DND-41 (cell line): ENCODE results near the gene RPL6.
A peak's percentile ranks its signal among the peaks of the same experiment; 100 is the strongest.
"Not testable (repeated sequence)": the region's sequence is repeated elsewhere in the genome, so short reads cannot be mapped to it uniquely, and the experiment has no call there.

Source experiments
- ATAC-seq: fragments of 200-7000 bp; cut with Tn5 transposase; 3 replicates; pipeline ENCODE4 v1.9.1; 2021; ENCODE audit warnings: low read depth; ENCODE audit not compliant: insufficient read depth
- DNase-seq: peaks from one replicate; pipeline ENCODE4 v3.0.0-alpha.2; 2020
- H2AFZ ChIP-seq: 2 replicates; pipeline ENCODE4 v1.6.0; 2012; ENCODE audit warnings: low read depth, low read length
- H3K27ac ChIP-seq: 2 replicates; pipeline ENCODE4 v1.5.1; 2012; ENCODE audit warnings: low read length, inconsistent platforms
- H3K27me3 ChIP-seq: fragments of 200-600 bp; sonication (generic); 2 replicates; pipeline ENCODE4 v1.6.0; 2012; ENCODE audit warnings: low read length, mild to moderate bottlenecking, inconsistent platforms; ENCODE audit not compliant: insufficient read depth, poor library complexity
- H3K36me3 ChIP-seq: 2 replicates; pipeline ENCODE4 v1.5.1; 2012; ENCODE audit warnings: low read length, inconsistent platforms; ENCODE audit not compliant: insufficient read depth
- H3K4me1 ChIP-seq: 2 replicates; pipeline ENCODE4 v1.5.1; 2012; ENCODE audit warnings: mild to moderate bottlenecking, low read length; ENCODE audit not compliant: insufficient read depth
- H3K4me2 ChIP-seq: 2 replicates; pipeline ENCODE4 v1.6.0; 2012; ENCODE audit warnings: mild to moderate bottlenecking, moderate library complexity, low read length, inconsistent platforms; ENCODE audit not compliant: insufficient read depth
- H3K4me3 ChIP-seq, 2 experiments: fragments of 200-600 bp in 1 of 2; shearing (Covaris generic) in 1 of 2; 2 replicates each; pipeline ENCODE4 v1.5.1; 2012 to 2016; ENCODE audit warnings: inconsistent platforms in 2 of 2, low read length in 2 of 2, mild to moderate bottlenecking in 2 of 2, low read depth in 1 of 2, moderate library complexity in 1 of 2
- H3K79me2 ChIP-seq: 2 replicates; pipeline ENCODE4 v1.6.0; 2012; ENCODE audit warnings: low read length, inconsistent platforms; ENCODE audit not compliant: insufficient read depth
- H3K9ac ChIP-seq: 2 replicates; pipeline ENCODE4 v1.6.0; 2012; ENCODE audit warnings: low read depth, mild to moderate bottlenecking, inconsistent platforms, low read length, moderate library complexity
- H3K9me3 ChIP-seq: 2 replicates; pipeline ENCODE4 v1.5.1; 2012; ENCODE audit warnings: low read length, moderate library complexity, mild to moderate bottlenecking, inconsistent platforms; ENCODE audit not compliant: insufficient read depth, severe bottlenecking
- H4K20me1 ChIP-seq: 2 replicates; pipeline ENCODE4 v1.6.0; 2012; ENCODE audit warnings: low read length; ENCODE audit not compliant: insufficient read depth
- EZH2 ChIP-seq: IDR thresholded peaks from 3 replicates; pipeline ENCODE4 v1.6.1; 2012; ENCODE audit warnings: borderline replicate concordance, low read depth, mild to moderate bottlenecking, moderate library complexity, low read length, inconsistent platforms; ENCODE audit not compliant: severe bottlenecking
- TF ChIP-seq, protein P1 (sequence below): IDR thresholded peaks from 2 replicates; pipeline ENCODE4 v1.5.1; 2012; ENCODE audit warnings: borderline replicate concordance, low read length, moderate library complexity, mild to moderate bottlenecking; ENCODE audit not compliant: poor library complexity, severe bottlenecking; ENCODE audit errors: extremely low read depth

RPL6 gene

DNA sequence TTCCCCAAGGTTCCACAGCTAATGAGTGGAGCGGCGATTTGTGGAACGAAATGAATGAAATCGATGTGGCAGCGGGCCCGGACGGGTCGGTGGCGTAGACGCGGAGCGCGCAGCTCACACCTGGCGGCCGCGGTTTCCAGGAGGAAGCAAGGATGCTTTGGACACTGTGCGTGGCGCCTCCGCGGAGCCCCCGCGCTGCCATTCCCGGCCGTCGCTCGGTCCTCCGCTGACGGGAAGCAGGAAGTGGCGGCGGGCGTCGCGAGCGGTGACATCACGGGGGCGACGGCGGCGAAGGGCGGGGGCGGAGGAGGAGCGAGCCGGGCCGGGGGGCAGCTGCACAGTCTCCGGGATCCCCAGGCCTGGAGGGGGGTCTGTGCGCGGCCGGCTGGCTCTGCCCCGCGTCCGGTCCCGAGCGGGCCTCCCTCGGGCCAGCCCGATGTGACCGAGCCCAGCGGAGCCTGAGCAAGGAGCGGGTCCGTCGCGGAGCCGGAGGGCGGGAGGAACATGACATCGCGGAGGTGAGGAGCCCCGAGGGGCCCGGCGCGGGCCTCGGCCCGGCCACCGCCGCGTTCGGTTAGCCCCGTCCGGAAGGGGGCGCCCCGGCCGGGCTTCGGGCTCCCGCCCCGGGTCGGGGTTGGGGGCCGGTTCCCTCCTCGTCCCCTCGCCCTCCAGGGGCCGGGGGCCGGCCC, 9.3 kb upstream of the RPL6 start, which contains the start of gene PTPN11:
Gene PTPN11 (plus strand): TSS at position 340 of the 689 bp plus-strand sequence. CDS start 165 bp downstream, at position 505.
- H3K4me3 ChIP-seq: peak within 1 kb of the TSS; percentile 97
- peak within 1 kb of the TSS; percentile 98 for H2AFZ ChIP-seq
- ATAC-seq: peak; percentile 88
- H3K4me1 ChIP-seq: peaks cover 39% of the 10 kb centered on the region
- no peaks in the 10 kb centered on the region for H3K9me3 ChIP-seq
- peak within 1 kb of the TSS; percentile 68 for H3K9ac ChIP-seq
- peak; percentile 88 for DNase-seq
- peaks cover 61% of the 10 kb centered on the region for H3K79me2 ChIP-seq
- H3K27ac ChIP-seq: peak within 1 kb of the TSS; percentile 89
- H3K4me2 ChIP-seq: peak within 1 kb of the TSS; percentile 84
- H3K36me3 ChIP-seq: peaks cover 10% of the 10 kb centered on the region
- no peak for TF ChIP-seq EZH2
- TF ChIP-seq, protein P1, sequence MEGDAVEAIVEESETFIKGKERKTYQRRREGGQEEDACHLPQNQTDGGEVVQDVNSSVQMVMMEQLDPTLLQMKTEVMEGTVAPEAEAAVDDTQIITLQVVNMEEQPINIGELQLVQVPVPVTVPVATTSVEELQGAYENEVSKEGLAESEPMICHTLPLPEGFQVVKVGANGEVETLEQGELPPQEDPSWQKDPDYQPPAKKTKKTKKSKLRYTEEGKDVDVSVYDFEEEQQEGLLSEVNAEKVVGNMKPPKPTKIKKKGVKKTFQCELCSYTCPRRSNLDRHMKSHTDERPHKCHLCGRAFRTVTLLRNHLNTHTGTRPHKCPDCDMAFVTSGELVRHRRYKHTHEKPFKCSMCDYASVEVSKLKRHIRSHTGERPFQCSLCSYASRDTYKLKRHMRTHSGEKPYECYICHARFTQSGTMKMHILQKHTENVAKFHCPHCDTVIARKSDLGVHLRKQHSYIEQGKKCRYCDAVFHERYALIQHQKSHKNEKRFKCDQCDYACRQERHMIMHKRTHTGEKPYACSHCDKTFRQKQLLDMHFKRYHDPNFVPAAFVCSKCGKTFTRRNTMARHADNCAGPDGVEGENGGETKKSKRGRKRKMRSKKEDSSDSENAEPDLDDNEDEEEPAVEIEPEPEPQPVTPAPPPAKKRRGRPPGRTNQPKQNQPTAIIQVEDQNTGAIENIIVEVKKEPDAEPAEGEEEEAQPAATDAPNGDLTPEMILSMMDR: peak; percentile 51
- H4K20me1 ChIP-seq: peaks cover 32% of the 10 kb centered on the region; the same call in 1 of the 2 replicates
- H3K27me3 ChIP-seq: no peaks in the 10 kb centered on the region

DNA sequence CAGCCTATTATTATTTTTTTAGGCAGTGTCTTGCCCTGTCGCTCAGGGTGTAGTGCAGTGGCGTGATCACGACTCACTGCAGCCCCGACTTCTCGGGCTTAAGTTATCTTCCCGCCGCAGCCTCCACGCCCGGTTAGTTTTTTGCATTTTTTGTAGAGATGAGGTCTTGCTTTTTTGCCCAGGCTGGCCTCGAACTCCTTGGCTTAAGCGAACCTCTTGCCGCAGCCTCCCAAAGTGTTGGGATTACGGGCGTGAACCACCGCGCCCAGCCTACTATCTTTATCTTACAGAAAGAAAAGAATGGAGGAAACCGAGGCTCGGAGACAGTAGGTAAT, 8.8 kb upstream of the RPL6 start:
- H3K4me1 ChIP-seq: peaks cover 39% of the 10 kb centered on the region
- H2AFZ ChIP-seq: peak overlapping the region; percentile 98
- no peaks in the 10 kb centered on the region for H3K27me3 ChIP-seq
- H3K9me3 ChIP-seq: no peaks in the 10 kb centered on the region
- H3K9ac ChIP-seq: peak overlapping the region; percentile 68
- TF ChIP-seq, protein P1: no peak
- H3K4me3 ChIP-seq: peak overlapping the region; percentile 97
- peak overlapping the region; percentile 89 for H3K27ac ChIP-seq
- peaks cover 30% of the 10 kb centered on the region; the same call in 1 of the 2 replicates for H4K20me1 ChIP-seq
- peaks cover 56% of the 10 kb centered on the region for H3K79me2 ChIP-seq
- peak; percentile 24 for DNase-seq
- no peak for ATAC-seq
- H3K4me2 ChIP-seq: peak overlapping the region; percentile 84
- H3K36me3 ChIP-seq: peaks cover 10% of the 10 kb centered on the region

DNA sequence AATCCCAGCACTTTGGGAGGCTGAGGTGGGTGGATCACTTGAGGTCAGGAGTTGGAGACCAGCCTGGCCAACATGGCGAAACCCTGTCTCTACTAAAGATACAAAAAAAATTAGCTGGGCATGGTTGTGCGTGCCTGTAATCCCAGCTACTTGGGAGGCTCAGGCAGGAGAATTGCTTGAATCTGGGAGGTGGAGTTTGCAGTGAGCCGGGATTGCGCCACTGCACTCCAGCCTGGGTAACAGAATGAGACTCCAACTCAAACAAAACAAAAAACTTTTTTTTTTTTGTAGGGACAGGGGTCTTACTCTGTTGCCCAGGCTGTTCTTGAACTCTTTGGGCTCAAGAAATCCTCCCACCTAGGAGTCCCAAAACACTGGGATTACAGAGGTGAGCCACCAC, 6.1 kb upstream of the RPL6 start:
- not testable (repeated sequence) for H3K9ac ChIP-seq, H3K9me3 ChIP-seq, H3K27ac ChIP-seq, H3K36me3 ChIP-seq, H3K4me2 ChIP-seq, H2AFZ ChIP-seq, H3K4me3 ChIP-seq, H4K20me1 ChIP-seq, ATAC-seq, H3K27me3 ChIP-seq, DNase-seq
- Histone ChIP-seq H3K79me2 (peaks cover 28% of the 10 kb centered on the region), H3K4me1 (peaks cover 30% of the 10 kb centered on the region)

DNA sequence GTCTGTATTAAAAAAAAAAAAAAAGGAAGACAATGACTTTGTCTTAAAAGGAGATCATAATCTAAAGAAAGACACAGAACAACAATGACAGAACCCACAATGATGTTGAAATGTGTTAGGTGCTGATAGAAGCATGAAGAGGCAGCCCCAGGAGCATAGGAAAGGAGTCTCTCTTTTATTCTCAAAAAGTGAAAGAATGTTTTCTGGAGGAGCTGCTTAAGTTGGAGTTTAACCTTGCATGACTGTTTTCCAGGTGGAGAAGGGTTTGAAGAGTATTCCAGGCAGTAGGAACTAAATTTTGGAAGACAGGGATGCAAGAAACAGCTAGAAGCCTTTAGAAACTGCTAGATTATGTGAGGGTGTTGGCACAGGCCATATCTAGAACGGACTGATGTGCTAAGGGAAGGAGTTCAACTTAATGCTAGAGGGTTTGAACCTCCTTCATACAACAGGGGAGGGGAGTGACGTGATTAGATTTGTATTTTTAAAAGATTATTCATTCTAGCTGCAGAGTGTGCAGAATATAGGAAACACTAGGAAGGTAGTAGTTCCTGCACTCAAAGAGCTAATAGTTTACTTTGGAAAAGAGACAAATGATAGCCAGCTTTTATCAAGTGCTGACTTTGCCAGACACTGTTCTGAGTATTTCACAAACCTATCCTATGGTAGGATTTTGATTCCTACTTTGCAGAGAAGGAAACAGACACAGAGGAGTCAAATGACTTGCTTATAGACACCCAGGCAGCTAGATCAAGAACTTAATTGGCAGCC, 4.6 kb upstream of the RPL6 start:
- H3K9ac ChIP-seq: no peak overlapping the region
- H3K4me2 ChIP-seq: no peak overlapping the region
- no peaks in the 10 kb centered on the region for H3K27me3 ChIP-seq
- DNase-seq (no peak), ATAC-seq (no peak)
- H3K9me3 ChIP-seq: no peaks in the 10 kb centered on the region
- TF ChIP-seq, protein P1: no peak
- H2AFZ ChIP-seq: no peak overlapping the region
- H3K79me2 ChIP-seq: peaks cover 18% of the 10 kb centered on the region
- H3K4me1 ChIP-seq: peaks cover 27% of the 10 kb centered on the region
- no peaks in the 10 kb centered on the region for H4K20me1 ChIP-seq
- no peak overlapping the region for H3K27ac ChIP-seq
- peaks cover 2% of the 10 kb centered on the region; the same call in 1 of the 2 replicates for H3K36me3 ChIP-seq
- no peak overlapping the region for H3K4me3 ChIP-seq
